ENCODE data around the gene KLHL11.

KLHL11 gene

DNA sequence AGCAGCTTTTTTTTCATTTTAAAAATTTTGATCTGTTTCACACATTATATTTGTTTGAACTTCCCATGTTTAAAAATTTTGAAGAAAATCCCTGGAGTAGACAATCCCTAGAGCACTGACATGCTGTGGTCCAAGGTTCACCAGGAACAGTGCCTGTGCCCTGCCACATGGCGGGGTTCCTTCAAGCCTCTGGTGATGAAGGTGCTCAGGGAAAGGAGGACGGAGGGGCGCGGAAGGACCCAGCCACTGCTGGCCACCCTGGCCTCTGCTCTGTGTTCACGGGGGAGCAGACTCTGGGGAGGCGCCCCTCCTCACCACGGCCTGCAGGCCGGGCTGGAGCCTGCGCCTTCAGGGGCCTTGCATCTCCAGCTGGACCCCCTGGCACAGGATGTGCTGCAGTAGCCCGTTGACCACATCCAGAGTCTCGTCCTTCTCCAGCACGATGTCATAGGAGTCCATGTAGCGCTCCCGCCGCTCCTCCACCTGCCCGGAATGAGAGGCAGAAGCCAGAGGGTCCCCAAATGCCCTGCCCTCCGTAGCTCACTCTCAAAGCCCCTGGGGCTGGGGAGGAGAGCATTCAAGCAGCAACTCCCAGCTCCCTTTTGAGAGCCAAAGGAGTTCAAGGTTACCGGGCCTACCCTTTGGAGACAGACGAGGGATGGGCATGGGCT lies 39.9 kb downstream of the KLHL11 start:
- Histone ChIP-seq H3K27me3 (replicated peaks) (no peaks in the 10 kb centered on the region), H3K4me3 (ENCODE audit: low read depth, low read length) (no peak overlapping the region), H3K27ac (no peak overlapping the region), H3K36me3 (replicated peaks) (peaks cover 46% of the 10 kb centered on the region)
- TF ChIP-seq, protein P1, sequence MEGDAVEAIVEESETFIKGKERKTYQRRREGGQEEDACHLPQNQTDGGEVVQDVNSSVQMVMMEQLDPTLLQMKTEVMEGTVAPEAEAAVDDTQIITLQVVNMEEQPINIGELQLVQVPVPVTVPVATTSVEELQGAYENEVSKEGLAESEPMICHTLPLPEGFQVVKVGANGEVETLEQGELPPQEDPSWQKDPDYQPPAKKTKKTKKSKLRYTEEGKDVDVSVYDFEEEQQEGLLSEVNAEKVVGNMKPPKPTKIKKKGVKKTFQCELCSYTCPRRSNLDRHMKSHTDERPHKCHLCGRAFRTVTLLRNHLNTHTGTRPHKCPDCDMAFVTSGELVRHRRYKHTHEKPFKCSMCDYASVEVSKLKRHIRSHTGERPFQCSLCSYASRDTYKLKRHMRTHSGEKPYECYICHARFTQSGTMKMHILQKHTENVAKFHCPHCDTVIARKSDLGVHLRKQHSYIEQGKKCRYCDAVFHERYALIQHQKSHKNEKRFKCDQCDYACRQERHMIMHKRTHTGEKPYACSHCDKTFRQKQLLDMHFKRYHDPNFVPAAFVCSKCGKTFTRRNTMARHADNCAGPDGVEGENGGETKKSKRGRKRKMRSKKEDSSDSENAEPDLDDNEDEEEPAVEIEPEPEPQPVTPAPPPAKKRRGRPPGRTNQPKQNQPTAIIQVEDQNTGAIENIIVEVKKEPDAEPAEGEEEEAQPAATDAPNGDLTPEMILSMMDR (IDR thresholded peaks at IDR 0.05; ENCODE audit: low read depth, low read length, missing control alignments) = no peak
- DNase-seq = no peak
- in situ Hi-C loops (cut with HindIII; ENCODE audit: low pct_ligation_motif_present, low sequenced_read_pairs) = no loop called here

DNA sequence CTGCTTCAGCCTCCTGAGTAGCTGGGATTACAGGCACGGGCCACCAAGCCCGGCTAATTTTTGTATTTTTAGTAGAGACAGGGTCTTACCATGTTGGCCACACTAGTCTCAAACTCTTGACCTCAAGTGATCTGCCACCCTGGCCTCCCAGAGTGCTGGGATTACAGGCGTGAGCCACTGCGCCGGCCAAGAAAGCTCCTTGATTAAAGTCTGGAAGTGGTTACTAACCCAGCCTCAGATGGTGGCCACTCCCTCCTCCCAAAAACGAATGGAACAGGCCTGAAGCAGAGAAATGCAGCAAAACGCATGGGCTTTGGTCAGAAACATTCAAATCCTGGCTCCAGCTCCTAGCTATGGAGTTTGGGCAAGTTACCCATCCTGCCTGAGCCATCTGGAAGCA lies 41.1 kb downstream of the KLHL11 start:
- Histone ChIP-seq H3K36me3 (replicated peaks) (peaks cover 50% of the 10 kb centered on the region), H3K27ac (no peak overlapping the region), H3K4me3 (ENCODE audit: low read depth, low read length) (no peak overlapping the region), H3K27me3 (replicated peaks) (no peaks in the 10 kb centered on the region)
- DNase-seq = no peak
- TF ChIP-seq, protein P1 (IDR thresholded peaks at IDR 0.05; ENCODE audit: low read depth, low read length, missing control alignments) = no peak
- in situ Hi-C loops (cut with HindIII; ENCODE audit: low pct_ligation_motif_present, low sequenced_read_pairs) = no loop called here

DNA sequence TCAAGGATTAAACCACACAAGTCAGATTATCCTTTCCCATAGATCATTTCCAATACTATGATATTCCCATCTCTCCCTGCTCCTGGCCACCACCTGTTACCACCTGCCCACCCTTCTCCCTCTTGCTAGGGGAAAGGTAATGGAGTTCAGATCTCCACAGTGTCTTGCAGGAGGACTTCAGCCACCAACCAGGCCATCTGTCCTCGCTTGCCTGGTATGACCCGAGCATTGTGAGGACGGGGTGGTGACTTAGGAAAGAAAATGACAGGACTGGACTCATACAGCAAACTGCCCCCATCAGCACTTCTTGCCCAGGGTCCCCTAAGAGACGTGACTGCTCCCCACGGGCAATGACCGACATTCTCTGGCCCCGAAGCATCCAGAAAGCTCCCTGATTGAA lies 41.6 kb downstream of the KLHL11 start:
- Histone ChIP-seq H3K27ac (no peak overlapping the region), H3K36me3 (replicated peaks) (peaks cover 48% of the 10 kb centered on the region), H3K4me3 (ENCODE audit: low read depth, low read length) (no peak overlapping the region), H3K27me3 (replicated peaks) (no peaks in the 10 kb centered on the region)
- TF ChIP-seq, protein P1 (IDR thresholded peaks at IDR 0.05; ENCODE audit: low read depth, low read length, missing control alignments) = no peak
- in situ Hi-C loops (cut with HindIII; ENCODE audit: low pct_ligation_motif_present, low sequenced_read_pairs) = no loop called here
- DNase-seq = no peak

DNA sequence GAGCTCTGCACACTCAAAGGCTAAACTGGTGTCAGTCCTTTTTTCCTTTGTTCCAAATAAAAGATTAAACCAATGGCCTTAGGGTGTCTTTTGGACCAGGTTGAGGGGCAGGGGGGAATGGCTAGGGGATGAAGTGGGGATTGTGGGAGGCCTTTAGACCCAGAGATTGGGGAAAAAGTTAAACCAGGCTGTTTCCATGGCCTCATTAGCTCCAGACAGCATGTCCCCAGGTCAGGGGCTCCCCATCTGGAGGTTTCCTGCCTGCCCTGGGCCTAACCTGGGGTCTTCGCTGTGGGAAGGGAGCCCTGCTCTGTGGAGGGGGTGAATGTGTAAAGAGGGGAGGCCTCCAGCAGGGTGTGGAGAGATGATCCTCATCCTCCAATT lies 42.1 kb downstream of the KLHL11 start:
- in situ Hi-C loops (cut with HindIII; ENCODE audit: low pct_ligation_motif_present, low sequenced_read_pairs) = no loop called here
- TF ChIP-seq, protein P1 (IDR thresholded peaks at IDR 0.05; ENCODE audit: low read depth, low read length, missing control alignments) = no peak
- DNase-seq = no peak
- H3K36me3 ChIP-seq (replicated peaks) = peaks cover 48% of the 10 kb centered on the region
- no peak overlapping the region for H3K4me3 ChIP-seq (ENCODE audit: low read depth, low read length)
- no peak overlapping the region for H3K27ac ChIP-seq
- no peaks in the 10 kb centered on the region for H3K27me3 ChIP-seq (replicated peaks)

DNA sequence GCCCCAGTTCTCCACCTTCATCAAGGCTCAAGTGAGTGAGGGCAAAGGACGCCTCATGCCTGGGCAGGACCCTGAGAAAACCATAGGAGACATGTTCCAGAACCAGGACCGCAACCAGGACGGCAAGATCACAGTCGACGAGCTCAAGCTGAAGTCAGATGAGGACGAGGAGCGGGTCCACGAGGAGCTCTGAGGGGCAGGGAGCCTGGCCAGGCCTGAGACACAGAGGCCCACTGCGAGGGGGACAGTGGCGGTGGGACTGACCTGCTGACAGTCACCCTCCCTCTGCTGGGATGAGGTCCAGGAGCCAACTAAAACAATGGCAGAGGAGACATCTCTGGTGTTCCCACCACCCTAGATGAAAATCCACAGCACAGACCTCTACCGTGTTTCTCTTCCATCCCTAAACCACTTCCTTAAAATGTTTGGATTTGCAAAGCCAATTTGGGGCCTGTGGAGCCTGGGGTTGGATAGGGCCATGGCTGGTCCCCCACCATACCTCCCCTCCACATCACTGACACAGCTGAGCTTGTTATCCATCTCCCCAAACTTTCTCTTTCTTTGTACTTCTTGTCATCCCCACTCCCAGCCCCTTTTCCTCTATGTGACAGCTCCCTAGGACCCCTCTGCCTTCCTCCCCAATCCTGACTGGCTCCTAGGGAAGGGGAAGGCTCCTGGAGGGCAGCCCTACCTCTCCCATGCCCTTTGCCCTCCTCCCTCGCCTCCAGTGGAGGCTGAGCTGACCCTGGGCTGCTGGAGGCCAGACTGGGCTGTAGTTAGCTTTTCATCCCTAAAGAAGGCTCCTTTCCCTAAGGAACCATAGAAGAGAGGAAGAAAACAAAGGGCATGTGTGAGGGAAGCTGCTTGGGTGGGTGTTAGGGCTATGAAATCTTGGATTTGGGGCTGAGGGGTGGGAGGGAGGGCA lies 42.7 kb downstream of the KLHL11 start:
- no peaks in the 10 kb centered on the region for H3K27me3 ChIP-seq (replicated peaks)
- H3K4me3 ChIP-seq (ENCODE audit: low read depth, low read length) = no peak overlapping the region
- TF ChIP-seq, protein P1 (IDR thresholded peaks at IDR 0.05; ENCODE audit: low read depth, low read length, missing control alignments) = no peak
- no peak for DNase-seq
- in situ Hi-C loops (cut with HindIII; ENCODE audit: low pct_ligation_motif_present, low sequenced_read_pairs) = no loop called here
- H3K36me3 ChIP-seq (replicated peaks) = peaks cover 52% of the 10 kb centered on the region
- H3K27ac ChIP-seq = no peak overlapping the region
